ENCODE measurements around the gene DLGAP3. TPM values are rescaled to one million over a fixed set of nuclear protein-coding genes. Genes with fewer than 3 reads are reported as not detected.

The DLGAP3 gene
- polyA plus RNA-seq, 2 donors: 0.10 to 0.11 TPM

DNA sequence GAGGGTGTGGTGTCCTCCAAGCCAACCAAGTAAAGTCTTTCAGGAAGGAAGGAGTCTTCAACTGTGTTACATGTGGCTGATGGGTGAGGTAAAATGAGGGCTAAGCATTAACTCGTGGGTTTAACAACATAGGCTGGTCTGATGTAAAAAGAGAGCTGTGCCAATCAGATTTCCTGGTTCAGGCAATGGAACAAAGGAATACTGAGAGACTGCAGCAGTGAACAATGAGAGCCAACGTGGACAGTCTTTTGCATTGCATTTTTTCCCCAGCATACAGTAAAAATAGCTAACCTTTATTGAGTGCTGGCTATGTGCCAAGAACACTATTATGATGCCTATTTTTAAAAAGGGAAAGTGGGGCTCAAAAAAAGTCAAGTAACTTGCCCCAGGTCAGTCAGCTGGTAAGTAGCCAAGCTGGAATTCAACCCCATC is 31.1 kb downstream of the DLGAP3 start:
- WGBS, 2 donors: 17 to 19% methylated on average over 2 of the region's 2 CpGs
- H3K4me1 ChIP-seq (ENCODE audit: control insufficient read depth in 2 of 2, insufficient read depth in 2 of 2, low read length in 1 of 2): no peaks in the 10 kb centered on the region

DNA sequence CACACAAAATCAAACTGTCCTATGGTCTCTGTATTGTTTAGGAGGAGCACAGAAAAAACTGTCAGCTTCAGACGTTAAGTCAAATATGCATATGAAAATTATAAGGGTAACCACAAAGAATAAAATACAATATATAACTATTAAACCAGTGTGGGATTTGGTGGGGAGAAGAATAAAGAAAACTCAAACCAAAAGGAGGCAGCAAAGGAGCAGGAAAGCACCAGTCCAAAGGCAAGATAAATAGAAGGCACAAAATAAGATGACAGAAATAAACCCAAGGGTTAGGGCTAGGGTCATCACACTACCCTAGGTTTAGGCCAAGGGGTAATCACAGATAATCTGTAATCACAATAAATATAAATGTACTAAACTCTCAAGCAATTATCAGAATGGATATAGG is 32.8 kb downstream of the DLGAP3 start:
- 52 to 58% methylated on average over 1 of the region's 1 CpG for WGBS, 2 donors

More for the DNA sequence above, 31.1 kb downstream of the DLGAP3 start:
- no peak overlapping the region for H3K4me3 ChIP-seq (ENCODE audit: low read depth in 1 of 2, low read length in 2 of 2)
- H3K9me3 ChIP-seq (ENCODE audit: control insufficient read depth in 2 of 2, insufficient read depth in 1 of 2, low read depth in 1 of 2, low read length in 1 of 2): no peaks in the 10 kb centered on the region
- no peaks in the 10 kb centered on the region for H3K36me3 ChIP-seq (ENCODE audit: control insufficient read depth in 2 of 2, insufficient read depth in 2 of 2, low read length in 1 of 2)
- H3K27ac ChIP-seq (ENCODE audit: low read depth in 2 of 2, low read length in 1 of 2): no peak overlapping the region
- H3K27me3 ChIP-seq (ENCODE audit: control insufficient read depth in 1 of 2, insufficient read depth in 2 of 2, low read length in 2 of 2): no peaks in the 10 kb centered on the region

DNA sequence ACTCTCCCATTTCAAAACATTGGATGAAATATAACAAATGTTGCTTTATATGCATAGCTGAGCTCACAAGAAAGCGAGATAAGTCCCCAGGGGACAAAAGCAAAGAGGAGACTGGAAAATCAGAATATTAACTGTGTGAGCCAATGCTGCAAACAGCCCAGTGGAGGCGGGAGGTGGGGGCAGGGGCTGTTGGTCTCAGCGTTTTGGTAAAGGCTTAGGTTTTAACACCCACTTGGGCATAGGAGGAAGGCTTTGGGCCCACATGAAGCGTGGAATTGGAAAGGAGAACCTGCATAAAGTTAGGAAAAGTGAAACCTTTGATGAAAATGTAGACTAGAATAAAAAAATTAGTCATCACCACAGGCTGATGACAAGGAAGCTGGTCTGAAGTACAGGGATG is 39.7 kb downstream of the DLGAP3 start:
- Histone ChIP-seq H3K27me3 (ENCODE audit: control insufficient read depth in 1 of 2, insufficient read depth in 2 of 2, low read length in 2 of 2) (peaks cover 0 to 7% of the 10 kb centered on the region in 2 donors), H3K4me3 (ENCODE audit: low read depth in 1 of 2, low read length in 2 of 2) (no peak overlapping the region), H3K4me1 (ENCODE audit: control insufficient read depth in 2 of 2, insufficient read depth in 2 of 2, low read length in 1 of 2) (peaks cover 5 to 12% of the 10 kb centered on the region in 2 donors), H3K27ac (ENCODE audit: low read depth in 2 of 2, low read length in 1 of 2) (no peak overlapping the region), H3K36me3 (ENCODE audit: control insufficient read depth in 2 of 2, insufficient read depth in 2 of 2, low read length in 1 of 2) (no peaks in the 10 kb centered on the region), H3K9me3 (ENCODE audit: control insufficient read depth in 2 of 2, insufficient read depth in 1 of 2, low read depth in 1 of 2, low read length in 1 of 2) (peaks cover 0 to 3% of the 10 kb centered on the region in 2 donors)
- 53 to 64% methylated on average over 4 of the region's 4 CpGs for WGBS, 2 donors

More for the DNA sequence above, 32.8 kb downstream of the DLGAP3 start:
- no peak overlapping the region for H3K27ac ChIP-seq (ENCODE audit: low read depth in 2 of 2, low read length in 1 of 2)
- H3K36me3 ChIP-seq (ENCODE audit: control insufficient read depth in 2 of 2, insufficient read depth in 2 of 2, low read length in 1 of 2): no peaks in the 10 kb centered on the region
- H3K27me3 ChIP-seq (ENCODE audit: control insufficient read depth in 1 of 2, insufficient read depth in 2 of 2, low read length in 2 of 2): no peaks in the 10 kb centered on the region
- no peaks in the 10 kb centered on the region for H3K9me3 ChIP-seq (ENCODE audit: control insufficient read depth in 2 of 2, insufficient read depth in 1 of 2, low read depth in 1 of 2, low read length in 1 of 2)
- no peaks in the 10 kb centered on the region for H3K4me1 ChIP-seq (ENCODE audit: control insufficient read depth in 2 of 2, insufficient read depth in 2 of 2, low read length in 1 of 2)
- H3K4me3 ChIP-seq (ENCODE audit: low read depth in 1 of 2, low read length in 2 of 2): no peak overlapping the region

DNA sequence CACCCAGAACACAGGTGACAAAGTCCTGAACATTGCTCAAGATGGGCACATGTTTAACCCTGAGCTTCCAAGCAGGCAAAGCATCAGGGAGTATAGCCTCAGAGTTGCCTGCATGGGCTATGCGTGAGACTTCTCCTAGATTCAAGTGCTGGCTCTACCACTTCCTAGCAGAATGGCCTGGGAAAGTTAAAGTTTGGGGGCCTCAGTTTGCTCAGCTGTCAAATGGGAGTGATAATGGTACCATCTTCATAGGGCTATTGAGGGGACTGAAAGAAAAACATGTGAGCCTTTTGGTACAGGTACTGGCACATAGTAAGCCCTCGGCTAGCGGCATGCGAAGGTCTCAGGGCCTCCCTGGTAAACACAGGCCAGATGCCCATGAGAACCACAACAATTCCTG is 41.9 kb downstream of the DLGAP3 start:
- Histone ChIP-seq H3K27me3 (ENCODE audit: control insufficient read depth in 1 of 2, insufficient read depth in 2 of 2, low read length in 2 of 2) (peaks cover 0 to 11% of the 10 kb centered on the region in 2 donors), H3K4me3 (ENCODE audit: low read depth in 1 of 2, low read length in 2 of 2) (no peak overlapping the region), H3K9me3 (ENCODE audit: control insufficient read depth in 2 of 2, insufficient read depth in 1 of 2, low read depth in 1 of 2, low read length in 1 of 2) (peaks cover 0 to 3% of the 10 kb centered on the region in 2 donors), H3K4me1 (ENCODE audit: control insufficient read depth in 2 of 2, insufficient read depth in 2 of 2, low read length in 1 of 2) (peaks cover 5 to 12% of the 10 kb centered on the region in 2 donors), H3K36me3 (ENCODE audit: control insufficient read depth in 2 of 2, insufficient read depth in 2 of 2, low read length in 1 of 2) (no peaks in the 10 kb centered on the region), H3K27ac (ENCODE audit: low read depth in 2 of 2, low read length in 1 of 2) (no peak overlapping the region)
- WGBS, 2 donors: 98% methylated on average over 4 of the region's 4 CpGs

DNA sequence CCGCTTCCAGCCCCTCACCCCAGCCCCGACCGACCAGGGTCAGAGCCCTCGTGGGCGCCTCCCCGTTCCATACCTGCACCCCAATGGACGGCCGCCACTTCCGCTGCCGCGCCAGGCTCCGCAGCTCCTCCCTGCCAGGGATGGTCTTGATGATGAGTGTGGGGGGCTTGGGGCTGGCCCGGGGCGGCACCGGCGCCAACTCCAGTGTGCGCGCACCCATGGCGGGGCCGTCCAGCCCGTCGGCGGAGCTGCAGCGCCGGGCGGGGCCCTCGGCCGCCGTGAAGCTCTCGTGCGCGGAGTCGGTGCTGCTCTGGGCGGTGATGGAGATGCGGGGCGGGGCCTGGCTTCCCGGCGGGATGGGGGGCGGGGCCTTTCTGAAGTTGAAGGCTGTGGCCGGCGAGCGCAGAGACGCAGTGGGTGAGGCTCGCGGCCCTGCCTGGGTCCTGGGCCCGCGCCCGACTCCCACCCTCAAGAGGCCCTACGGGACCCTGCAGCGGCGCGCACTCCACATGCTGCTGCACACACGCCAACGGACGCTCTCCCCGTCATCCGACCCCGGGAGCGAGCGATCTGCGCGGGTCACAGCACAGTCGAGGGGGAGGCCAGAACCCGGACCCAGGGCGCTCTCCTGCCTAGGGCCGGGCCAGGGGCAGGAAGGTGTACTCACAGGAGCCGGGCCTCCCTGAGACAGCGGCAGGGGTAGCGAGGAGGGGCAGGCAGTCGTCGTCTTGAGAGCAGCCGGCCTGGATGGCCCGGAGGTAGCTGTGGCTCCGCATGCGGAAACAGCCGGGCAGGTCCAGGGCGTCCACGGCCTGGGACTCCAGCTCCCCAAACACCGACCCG is 43.8 kb downstream of the DLGAP3 start:
- Histone ChIP-seq H3K27ac (ENCODE audit: low read depth in 2 of 2, low read length in 1 of 2) (no peak overlapping the region), H3K27me3 (ENCODE audit: control insufficient read depth in 1 of 2, insufficient read depth in 2 of 2, low read length in 2 of 2) (peaks cover 0 to 14% of the 10 kb centered on the region in 2 donors), H3K4me1 (ENCODE audit: control insufficient read depth in 2 of 2, insufficient read depth in 2 of 2, low read length in 1 of 2) (peaks cover 5 to 12% of the 10 kb centered on the region in 2 donors), H3K9me3 (ENCODE audit: control insufficient read depth in 2 of 2, insufficient read depth in 1 of 2, low read depth in 1 of 2, low read length in 1 of 2) (peaks cover 0 to 3% of the 10 kb centered on the region in 2 donors), H3K36me3 (ENCODE audit: control insufficient read depth in 2 of 2, insufficient read depth in 2 of 2, low read length in 1 of 2) (no peaks in the 10 kb centered on the region), H3K4me3 (ENCODE audit: low read depth in 1 of 2, low read length in 2 of 2) (peak overlapping the region; percentile 21 to 32)
- WGBS, 2 donors: 2% methylated on average over 79 to 80 of the region's 80 CpGs

DNA sequence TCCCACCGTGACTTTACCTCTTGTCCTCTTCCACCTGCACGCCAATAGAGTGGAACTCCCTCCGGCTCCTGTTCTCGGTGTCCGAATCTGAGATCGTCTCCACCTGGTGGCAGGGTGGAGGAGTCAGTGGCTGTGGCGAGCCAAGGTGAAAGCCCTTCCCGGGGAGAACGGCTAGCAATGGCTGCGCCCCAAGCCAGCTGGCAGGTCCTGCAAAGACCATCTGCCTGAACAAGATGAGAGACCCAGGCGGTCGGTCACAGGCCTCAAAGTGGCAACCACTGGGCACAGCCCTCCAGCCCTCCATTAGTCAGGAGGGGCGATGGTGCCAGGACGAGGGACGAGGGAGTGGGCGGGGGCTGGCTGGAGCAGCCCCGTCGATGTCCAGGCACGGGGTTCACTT is 44.5 kb downstream of the DLGAP3 start:
- Histone ChIP-seq H3K9me3 (ENCODE audit: control insufficient read depth in 2 of 2, insufficient read depth in 1 of 2, low read depth in 1 of 2, low read length in 1 of 2) (peaks cover 0 to 3% of the 10 kb centered on the region in 2 donors), H3K27ac (ENCODE audit: low read depth in 2 of 2, low read length in 1 of 2) (no peak overlapping the region), H3K4me1 (ENCODE audit: control insufficient read depth in 2 of 2, insufficient read depth in 2 of 2, low read length in 1 of 2) (peaks cover 5 to 12% of the 10 kb centered on the region in 2 donors), H3K27me3 (ENCODE audit: control insufficient read depth in 1 of 2, insufficient read depth in 2 of 2, low read length in 2 of 2) (peaks cover 0 to 14% of the 10 kb centered on the region in 2 donors), H3K4me3 (ENCODE audit: low read depth in 1 of 2, low read length in 2 of 2) (no peak overlapping the region), H3K36me3 (ENCODE audit: control insufficient read depth in 2 of 2, insufficient read depth in 2 of 2, low read length in 1 of 2) (no peaks in the 10 kb centered on the region)
- 15 to 21% methylated on average over 19 of the region's 19 CpGs for WGBS, 2 donors

DNA sequence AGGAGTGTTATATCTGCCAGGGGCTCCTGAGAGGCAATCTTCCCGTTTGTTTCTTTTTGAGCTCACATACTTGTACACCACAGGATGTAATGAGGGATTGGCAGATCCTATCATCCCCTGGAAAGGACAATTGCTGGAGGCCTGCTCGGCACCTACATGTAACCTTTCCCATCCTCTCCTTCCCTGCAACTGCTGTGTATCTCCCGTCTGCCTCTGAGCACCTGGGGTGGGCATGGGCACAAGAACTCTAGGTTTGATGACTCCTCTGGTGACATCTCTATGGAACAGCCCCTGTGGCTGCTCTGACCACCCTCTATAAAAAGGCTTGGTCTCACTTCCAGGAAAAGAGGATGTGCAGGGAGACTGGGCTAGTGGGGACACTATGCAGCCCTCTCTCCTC is 44.9 kb downstream of the DLGAP3 start:
- 53 to 56% methylated on average over 3 of the region's 3 CpGs for WGBS, 2 donors
- Histone ChIP-seq H3K9me3 (ENCODE audit: control insufficient read depth in 2 of 2, insufficient read depth in 1 of 2, low read depth in 1 of 2, low read length in 1 of 2) (peaks cover 0 to 3% of the 10 kb centered on the region in 2 donors), H3K4me1 (ENCODE audit: control insufficient read depth in 2 of 2, insufficient read depth in 2 of 2, low read length in 1 of 2) (peaks cover 5 to 12% of the 10 kb centered on the region in 2 donors), H3K27ac (ENCODE audit: low read depth in 2 of 2, low read length in 1 of 2) (no peak overlapping the region), H3K4me3 (ENCODE audit: low read depth in 1 of 2, low read length in 2 of 2) (no peak overlapping the region), H3K27me3 (ENCODE audit: control insufficient read depth in 1 of 2, insufficient read depth in 2 of 2, low read length in 2 of 2) (peaks cover 0 to 14% of the 10 kb centered on the region in 2 donors), H3K36me3 (ENCODE audit: control insufficient read depth in 2 of 2, insufficient read depth in 2 of 2, low read length in 1 of 2) (no peaks in the 10 kb centered on the region)

DNA sequence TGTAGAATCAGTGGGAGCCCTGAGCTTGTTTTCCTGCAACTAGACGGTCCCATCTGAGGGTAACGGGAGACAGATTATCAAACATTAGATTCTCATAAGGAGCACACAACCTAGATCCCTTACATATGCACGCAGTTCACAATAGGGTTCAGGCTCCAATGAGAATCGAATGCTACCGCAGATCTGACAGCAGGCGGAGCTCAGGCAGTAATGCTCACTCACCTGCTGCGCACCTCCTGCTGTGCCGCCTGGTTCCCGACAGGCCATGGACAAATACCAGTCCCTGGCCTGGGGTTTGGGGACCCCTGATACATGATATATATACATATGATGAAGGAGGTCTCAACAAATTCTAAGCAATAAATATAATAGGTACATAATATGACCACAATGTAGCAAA is 50.2 kb downstream of the DLGAP3 start:
- peaks cover 0 to 8% of the 10 kb centered on the region in 2 donors for H3K27me3 ChIP-seq (ENCODE audit: control insufficient read depth in 1 of 2, insufficient read depth in 2 of 2, low read length in 2 of 2)
- no peaks in the 10 kb centered on the region for H3K36me3 ChIP-seq (ENCODE audit: control insufficient read depth in 2 of 2, insufficient read depth in 2 of 2, low read length in 1 of 2)

DNA sequence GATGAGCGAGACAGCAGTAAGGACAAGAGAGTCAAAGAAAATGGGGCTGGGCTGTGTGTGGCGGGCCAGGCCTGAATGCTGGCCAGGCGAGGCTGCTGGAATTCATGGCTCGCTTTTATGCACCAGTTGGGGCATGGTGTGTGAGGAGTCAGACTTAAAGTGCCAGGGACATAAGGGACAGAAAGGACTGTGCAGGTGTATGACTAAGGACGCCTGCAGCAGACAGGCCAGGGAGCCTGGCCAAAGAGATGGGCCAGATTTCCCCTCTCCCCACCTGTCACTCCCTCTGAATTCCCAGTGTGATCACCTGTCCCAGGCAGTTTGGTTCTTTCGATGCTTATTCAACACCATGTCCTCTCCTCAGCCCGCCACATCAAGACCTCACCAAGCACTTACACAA is 53.0 kb downstream of the DLGAP3 start:
- Histone ChIP-seq H3K36me3 (ENCODE audit: control insufficient read depth in 2 of 2, insufficient read depth in 2 of 2, low read length in 1 of 2) (no peaks in the 10 kb centered on the region), H3K27me3 (ENCODE audit: control insufficient read depth in 1 of 2, insufficient read depth in 2 of 2, low read length in 2 of 2) (peaks cover 0 to 3% of the 10 kb centered on the region in 2 donors)
- WGBS, 2 donors: 84 to 89% methylated on average over 6 to 7 of the region's 7 CpGs

More for the DNA sequence above, 50.2 kb downstream of the DLGAP3 start:
- Histone ChIP-seq H3K27ac (ENCODE audit: low read depth in 2 of 2, low read length in 1 of 2) (no peak overlapping the region), H3K9me3 (ENCODE audit: control insufficient read depth in 2 of 2, insufficient read depth in 1 of 2, low read depth in 1 of 2, low read length in 1 of 2) (peaks cover 0 to 3% of the 10 kb centered on the region in 2 donors), H3K4me3 (ENCODE audit: low read depth in 1 of 2, low read length in 2 of 2) (no peak overlapping the region), H3K4me1 (ENCODE audit: control insufficient read depth in 2 of 2, insufficient read depth in 2 of 2, low read length in 1 of 2) (no peaks in the 10 kb centered on the region)
- WGBS, 2 donors: 65 to 73% methylated on average over 9 of the region's 9 CpGs

More for the DNA sequence above, 53.0 kb downstream of the DLGAP3 start:
- no peak overlapping the region for H3K4me3 ChIP-seq (ENCODE audit: low read depth in 1 of 2, low read length in 2 of 2)
- peaks cover 0 to 5% of the 10 kb centered on the region in 2 donors for H3K9me3 ChIP-seq (ENCODE audit: control insufficient read depth in 2 of 2, insufficient read depth in 1 of 2, low read depth in 1 of 2, low read length in 1 of 2)
- H3K4me1 ChIP-seq (ENCODE audit: control insufficient read depth in 2 of 2, insufficient read depth in 2 of 2, low read length in 1 of 2): peaks cover 0 to 3% of the 10 kb centered on the region in 2 donors
- H3K27ac ChIP-seq (ENCODE audit: low read depth in 2 of 2, low read length in 1 of 2): no peak overlapping the region

Data from esophagus (tissue), 2 donors.